GM12864 (cell line): ENCODE results near the gene RPS6KC1.
"Not testable (repeated sequence)": the region's sequence is repeated elsewhere in the genome, so short reads cannot be mapped to it uniquely, and the experiment has no call there.

Source experiments
- DNase-seq: peaks from one replicate; pipeline ENCODE4 v3.0.0-alpha.2; 2011; ENCODE audit warnings: low read depth
- H3K4me3 ChIP-seq: 2 replicates; pipeline ENCODE4 v1.5.1; 2011; ENCODE audit warnings: mild to moderate bottlenecking, low read depth, low read length, control low read depth
- CTCF ChIP-seq: IDR thresholded peaks from 2 replicates; pipeline ENCODE4 v1.5.1; 2011; ENCODE audit warnings: low read depth, mild to moderate bottlenecking, moderate library complexity, low read length, control low read depth, inconsistent platforms; ENCODE audit errors: missing control alignments

The RPS6KC1 gene

DNA sequence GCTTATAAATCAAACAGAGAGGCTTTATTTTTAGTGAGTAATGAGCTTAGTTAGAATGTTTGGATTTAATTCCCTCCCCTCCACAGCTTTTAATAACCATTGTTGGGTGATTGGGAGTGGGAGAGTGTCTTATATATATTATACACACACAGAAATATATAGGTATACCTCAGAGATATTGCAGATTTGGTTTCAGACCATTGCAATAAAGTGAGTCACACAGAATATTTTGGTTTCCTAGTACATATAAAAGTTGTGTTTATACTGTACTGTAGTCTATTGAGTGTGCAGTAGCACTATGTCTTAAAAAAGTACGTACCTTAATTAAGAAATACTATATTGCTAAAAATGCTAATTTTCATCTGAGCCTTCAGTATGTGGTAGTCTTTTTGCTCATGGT lies 44.4 kb downstream of the RPS6KC1 start:
- no peak for DNase-seq
- TF ChIP-seq CTCF, result no peak
- H3K4me3 ChIP-seq, result no peak overlapping the region

- no peak for DNase-seq
- no peak for TF ChIP-seq CTCF
- H3K4me3 ChIP-seq, result no peak overlapping the region
Measured at GRCh38 chr1:213099682-213100399, 48.8 kb downstream of the RPS6KC1 start.

DNA sequence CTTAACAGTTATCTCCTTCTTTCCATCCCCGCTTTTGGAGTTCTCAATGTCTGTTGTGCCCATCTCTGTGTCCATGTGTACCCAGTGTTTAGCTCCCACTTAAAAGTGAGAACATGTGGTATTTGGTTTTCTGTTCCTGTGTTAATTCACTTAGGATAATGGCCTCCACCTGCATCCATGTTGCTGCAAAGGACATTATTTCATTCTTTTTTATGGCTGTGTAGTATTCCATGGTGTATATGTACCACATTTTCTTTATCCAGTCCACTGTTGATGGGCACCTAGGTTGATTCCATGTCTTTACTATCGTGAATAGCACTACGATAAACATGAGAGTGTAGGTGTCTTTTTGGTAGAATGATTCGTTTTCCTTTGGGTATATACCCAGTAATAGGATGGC lies 49.5 kb downstream of the RPS6KC1 start:
- H3K4me3 ChIP-seq, DNase-seq: not testable (repeated sequence)

DNA sequence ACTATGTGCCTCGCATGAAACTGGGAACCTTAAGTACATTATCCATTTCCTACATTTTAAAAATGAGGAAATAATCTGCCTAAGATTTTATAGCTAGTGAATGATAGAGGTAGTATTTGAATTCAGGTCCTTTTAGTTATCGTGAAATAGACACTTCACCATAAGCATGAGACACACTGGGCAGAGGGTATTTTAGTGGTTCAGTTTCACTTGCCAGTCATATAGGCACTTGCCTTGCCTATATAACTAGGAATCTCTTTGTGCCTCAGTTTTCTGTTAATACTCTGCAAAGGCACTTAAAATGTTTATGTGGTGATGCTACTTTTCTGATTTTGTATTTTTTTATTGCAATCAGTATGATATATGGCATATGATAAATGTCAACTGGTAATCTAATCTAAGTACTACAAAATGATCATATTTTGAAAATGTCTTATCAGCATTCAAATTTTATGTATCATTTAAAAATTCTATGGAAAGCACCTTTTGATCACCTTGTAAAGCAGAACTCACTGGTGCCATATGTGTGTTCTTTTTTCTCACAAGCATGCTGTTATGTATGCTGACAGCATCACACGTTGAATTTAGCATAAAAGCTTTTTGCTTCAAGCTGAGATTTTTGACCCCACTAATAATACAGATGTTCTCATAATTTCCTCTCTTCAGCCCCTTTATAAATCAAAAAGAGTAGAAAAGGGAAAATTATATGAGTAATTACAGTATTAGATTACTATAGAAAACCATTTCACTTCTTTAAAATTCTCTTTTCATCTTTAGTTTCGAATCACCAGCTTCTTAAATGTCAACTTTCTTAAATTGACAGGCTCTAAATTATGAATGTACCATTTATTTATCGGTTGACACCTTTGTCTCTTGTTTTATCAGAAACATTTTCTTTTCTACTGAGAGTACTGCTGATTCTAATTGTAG lies 52.6 kb downstream of the RPS6KC1 start:
- H3K4me3 ChIP-seq, result no peak overlapping the region
- no peak for DNase-seq
- TF ChIP-seq CTCF, result no peak

- no peak overlapping the region for H3K4me3 ChIP-seq
- TF ChIP-seq CTCF, result no peak
- no peak for DNase-seq
Measured at GRCh38 chr1:213104604-213105003, 53.6 kb downstream of the RPS6KC1 start.

- no peak overlapping the region for H3K4me3 ChIP-seq
- no peak for TF ChIP-seq CTCF
- DNase-seq, result no peak
Measured at GRCh38 chr1:213106298-213106697, 55.3 kb downstream of the RPS6KC1 start.

DNA sequence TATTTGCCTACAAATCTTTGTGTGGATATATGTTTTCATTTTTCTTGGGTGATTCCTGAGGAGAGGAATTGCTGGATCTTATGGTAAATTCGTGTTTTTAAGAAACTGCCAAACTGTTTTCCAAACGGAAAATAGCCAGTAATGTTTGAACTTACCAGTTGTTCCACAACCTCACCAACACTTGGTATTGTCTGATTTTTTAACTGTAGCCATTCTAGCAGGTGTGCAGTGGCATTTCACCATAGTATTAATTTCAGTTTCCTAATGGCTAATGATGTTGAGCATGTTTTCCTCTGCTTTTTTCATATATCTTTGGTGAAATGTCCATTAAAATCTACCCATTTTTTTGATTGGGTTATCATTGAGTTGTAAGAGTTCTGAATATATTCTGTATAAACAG lies 56.6 kb downstream of the RPS6KC1 start:
- no peak for DNase-seq
- no peak for TF ChIP-seq CTCF
- H3K4me3 ChIP-seq, result no peak overlapping the region
